SK-N-SH (cell line): ENCODE results near the gene ZNF107. TPM values are rescaled to one million over a fixed set of nuclear protein-coding genes. Genes with fewer than 3 reads are reported as not detected.

Source experiments
- CTCF ChIA-PET: fragments of 300-600, 350-600 bp; formaldehyde crosslinking; extraction: SDS; loops from one replicate; lab custom pipeline; 2021; lab: Yijun Ruan, JAX
- POLR2A ChIA-PET: fragments of 350-600 bp; sonication (Branson Sonifier 250); formaldehyde crosslinking; extraction: SDS; loops from one replicate; lab custom pipeline; 2020; ENCODE audit warnings: antibody characterized with exemption, inconsistent platforms; lab: Yijun Ruan, JAX
- DNase-seq: peaks from one replicate; pipeline ENCODE4 v3.0.0; 2012
- H2AFZ ChIP-seq: fragments of 200-600 bp; sonication (generic); 2 replicates; pipeline ENCODE4 v1.8.1; 2016; ENCODE audit warnings: antibody characterized with exemption, mild to moderate bottlenecking, low read depth
- H3F3A ChIP-seq: fragments of 200-600 bp; sonication (generic); replicated peaks from 2 replicates; pipeline ENCODE3; 2016; ENCODE audit warnings: antibody characterized with exemption, mild to moderate bottlenecking; ENCODE audit not compliant: insufficient read depth
- H3K27ac ChIP-seq, 2 experiments: fragments of 200-500 bp in 1 of 2; fragments of 200-600 bp in 1 of 2; sonication (Bioruptor generic) in 1 of 2; sonication (generic), shearing (Covaris generic) in 1 of 2; 2 replicates each; pipeline versions ENCODE4 v1.5.1 to v1.6.1; 2014 to 2016; ENCODE audit warnings: low read depth in 2 of 2, inconsistent platforms in 1 of 2, low read length in 1 of 2, mild to moderate bottlenecking in 1 of 2, mixed read lengths in 1 of 2
- H3K27me3 ChIP-seq: fragments of 200-600 bp; sonication (generic), shearing (Covaris generic); 2 replicates; pipeline ENCODE4 v1.6.1; 2016; ENCODE audit warnings: mixed run types; ENCODE audit not compliant: insufficient read depth
- H3K36me3 ChIP-seq, 2 experiments: fragments of 200-500 bp in 1 of 2; fragments of 200-600 bp in 1 of 2; sonication (Bioruptor generic) in 1 of 2; sonication (generic) in 1 of 2; replicated peaks in 1 of 2; 2 replicates each; pipeline versions ENCODE3 to v1.5.1; 2014 to 2016; ENCODE audit warnings: low read length in 1 of 2, mild to moderate bottlenecking in 1 of 2; ENCODE audit not compliant: insufficient read depth in 2 of 2, control insufficient read depth in 1 of 2
- H3K4me1 ChIP-seq, 2 experiments: fragments of 200-500 bp in 1 of 2; fragments of 200-600 bp in 1 of 2; sonication (Bioruptor generic) in 1 of 2; sonication (generic), shearing (Covaris generic) in 1 of 2; 2 replicates each; pipeline versions ENCODE4 v1.5.1 to v1.6.1; 2014 to 2016; ENCODE audit warnings: low read depth in 1 of 2, low read length in 1 of 2, mixed run types in 1 of 2; ENCODE audit not compliant: insufficient read depth in 2 of 2, control insufficient read depth in 1 of 2
- H3K4me2 ChIP-seq: fragments of 200-600 bp; sonication (generic), shearing (Covaris generic); 2 replicates; pipeline ENCODE4 v1.6.1; 2017; ENCODE audit warnings: mixed run types
- H3K4me3 ChIP-seq, 2 experiments: fragments of 200-500 bp in 1 of 2; fragments of 200-600 bp in 1 of 2; sonication (Bioruptor generic) in 1 of 2; sonication (generic), shearing (Covaris generic) in 1 of 2; 2 replicates each; pipeline versions ENCODE4 v1.5.1 to v1.8.1; 2014 to 2016; ENCODE audit warnings: low read depth in 2 of 2, inconsistent platforms in 1 of 2, low read length in 1 of 2, mild to moderate bottlenecking in 1 of 2, mixed read lengths in 1 of 2, moderate library complexity in 1 of 2
- H3K79me2 ChIP-seq: fragments of 200-600 bp; sonication (generic); 2 replicates; pipeline ENCODE4 v1.8.1; 2017; ENCODE audit warnings: mild to moderate bottlenecking; ENCODE audit not compliant: insufficient read depth
- H3K9ac ChIP-seq: fragments of 200-600 bp; sonication (generic); 2 replicates; pipeline ENCODE4 v1.6.1; 2017; ENCODE audit warnings: mixed run types
- H3K9me2 ChIP-seq: fragments of 200-600 bp; sonication (generic); 2 replicates; pipeline ENCODE4 v1.6.1; 2017; ENCODE audit warnings: mixed run types
- H3K9me3 ChIP-seq: fragments of 200-600 bp; sonication (generic); 2 replicates; pipeline ENCODE4 v1.6.1; 2017; ENCODE audit warnings: mixed run types, mild to moderate bottlenecking, moderate library complexity
- H4K20me1 ChIP-seq: fragments of 200-600 bp; sonication (generic); 2 replicates; pipeline ENCODE4 v1.6.1; 2017; ENCODE audit warnings: mild to moderate bottlenecking, mixed run types; ENCODE audit not compliant: insufficient read depth
- CHD2 ChIP-seq: fragments of 150-350 bp; IDR thresholded peaks from 2 replicates; pipeline ENCODE4 v1.6.1; 2018; ENCODE audit warnings: low read length; ENCODE audit not compliant: partially characterized antibody
- ELF1 ChIP-seq: IDR thresholded peaks from 2 replicates; pipeline ENCODE4 v1.4.0; 2012
- EZH2phosphoT487 ChIP-seq: fragments of 200-600 bp; sonication (generic); IDR thresholded peaks from 2 replicates; pipeline ENCODE4 v1.6.1; 2017; ENCODE audit warnings: low read depth, mixed run types, mild to moderate bottlenecking, antibody characterized with exemption, moderate library complexity, borderline replicate concordance
- GABPA ChIP-seq: IDR thresholded peaks from 2 replicates; pipeline ENCODE4 v1.4.0; 2012; ENCODE audit warnings: low read depth, mild to moderate bottlenecking
- JUND ChIP-seq: IDR thresholded peaks from 2 replicates; pipeline ENCODE4 v1.4.0; 2012
- MXI1 ChIP-seq: IDR thresholded peaks from 2 replicates; pipeline ENCODE4 v1.6.1; 2012; ENCODE audit warnings: mild to moderate bottlenecking, low read depth, low read length, improper control_type of control experiment
- NFIC ChIP-seq: IDR thresholded peaks from 2 replicates; pipeline ENCODE4 v1.4.0; 2012; ENCODE audit warnings: borderline replicate concordance
- RCOR1 ChIP-seq: fragments of 150-350 bp; IDR thresholded peaks from 2 replicates; pipeline ENCODE4 v1.6.1; 2017; ENCODE audit warnings: antibody characterized with exemption, low read length
- RXRA ChIP-seq: IDR thresholded peaks from 2 replicates; pipeline ENCODE4 v1.4.0; 2012; ENCODE audit warnings: low read depth, mild to moderate bottlenecking, borderline replicate concordance
- TCF12 ChIP-seq: IDR thresholded peaks from 2 replicates; pipeline ENCODE4 v1.4.0; 2012
- YY1 ChIP-seq: IDR thresholded peaks from 2 replicates; pipeline ENCODE4 v1.4.0; 2012; ENCODE audit warnings: low read depth, mild to moderate bottlenecking
- WGBS: methylation state at CpG from one replicate; pipeline ENCODE4 v1.1.6; 2017; ENCODE audit warnings: low lambda C conversion rate; 5-methylcytosine and 5-hydroxymethylcytosine counted together
- polyA plus RNA-seq, 3 experiments: library from polyadenylated mRNA; depleted of rRNA; stranded (reverse); fragments of >200 nt; gene quantifications; 2 replicates each; pipeline ENCODE4 v1.2.3, GENCODE V29; 2012
- TF ChIP-seq, protein P1 (sequence below): fragments of 200-600 bp; sonication (generic); IDR thresholded peaks from 2 replicates; pipeline ENCODE4 v1.6.1; 2017; ENCODE audit warnings: antibody characterized with exemption, mild to moderate bottlenecking, moderate library complexity
- TF ChIP-seq, protein P2 (sequence below): IDR thresholded peaks from 2 replicates; pipeline ENCODE4 v1.4.0; 2012; ENCODE audit warnings: low read depth, borderline replicate concordance
- TF ChIP-seq, protein P3 (sequence below): IDR thresholded peaks from 2 replicates; pipeline ENCODE4 v1.4.0; 2012; ENCODE audit warnings: low read depth
- TF ChIP-seq, protein P4 (sequence below): fragments of 150-350 bp; IDR thresholded peaks from 2 replicates; pipeline ENCODE4 v1.6.1; 2016; ENCODE audit warnings: mild to moderate bottlenecking, low read depth, low read length
- TF ChIP-seq, protein P5 (sequence below): IDR thresholded peaks from 2 replicates; pipeline ENCODE4 v1.6.1; 2012; ENCODE audit warnings: mild to moderate bottlenecking, low read depth, low read length, moderate library complexity
- TF ChIP-seq, protein P6 (sequence below): fragments of 150-350 bp; IDR thresholded peaks from 2 replicates; pipeline ENCODE4 v1.6.1; 2017; ENCODE audit warnings: antibody characterized with exemption, low read length, low read depth, borderline replicate concordance

Gene ZNF107
- polyA plus RNA-seq, 1 of the 3 experiments (the other 2 are of a cell fraction): 2.0 TPM

DNA sequence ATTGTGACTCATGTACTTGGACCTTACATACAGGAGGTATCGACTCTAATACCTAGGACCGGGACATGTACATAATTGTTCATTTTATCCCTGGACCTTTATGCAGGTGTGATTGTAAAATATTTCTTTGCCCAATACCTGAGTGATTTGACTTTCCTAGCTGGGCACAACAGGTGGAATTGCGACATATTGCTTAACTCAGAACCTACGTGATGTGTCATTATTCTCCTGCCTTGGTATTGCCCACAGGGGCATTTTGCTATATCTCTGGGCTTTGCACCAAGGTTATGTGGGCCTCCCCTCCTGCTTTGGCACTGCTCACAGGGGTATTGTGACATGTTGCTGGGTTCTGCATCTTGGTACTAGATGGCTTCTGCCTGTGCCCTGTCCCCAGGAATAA lies 23.9 kb upstream of the ZNF107 start (continued):
- no peak for TF ChIP-seq CHD2

DNA sequence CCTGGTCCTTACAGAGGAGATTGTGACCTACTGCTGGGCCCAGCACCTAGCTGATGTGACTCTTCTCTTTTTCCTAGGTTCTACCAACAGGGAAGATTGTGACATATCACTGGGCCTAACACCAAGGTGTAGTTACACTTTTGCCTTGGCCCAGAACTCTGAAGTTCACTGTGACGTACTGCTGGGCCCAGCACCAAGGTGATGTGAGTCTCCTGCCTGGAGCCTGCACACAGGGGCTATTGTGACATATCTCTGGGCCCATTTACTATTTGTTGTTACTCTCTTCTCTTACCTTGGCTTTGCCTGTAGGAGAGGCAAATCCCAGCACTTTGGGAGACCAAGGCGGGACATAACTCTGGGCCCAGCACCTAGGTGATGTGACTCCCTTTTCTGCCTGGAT lies 23.1 kb upstream of the ZNF107 start:
- Histone ChIP-seq H3K4me2 (no peak overlapping the region), H3K4me3 (no peak overlapping the region)
- 42% methylated on average over 2 of the region's 2 CpGs for WGBS
- TF ChIP-seq CHD2 (no peak), NFIC (no peak), MXI1 (no peak), EZH2phosphoT487 (no peak), YY1 (no peak), RXRA (no peak), JUND (no peak), TCF12 (no peak), GABPA (no peak)
- TF ChIP-seq, protein P1, sequence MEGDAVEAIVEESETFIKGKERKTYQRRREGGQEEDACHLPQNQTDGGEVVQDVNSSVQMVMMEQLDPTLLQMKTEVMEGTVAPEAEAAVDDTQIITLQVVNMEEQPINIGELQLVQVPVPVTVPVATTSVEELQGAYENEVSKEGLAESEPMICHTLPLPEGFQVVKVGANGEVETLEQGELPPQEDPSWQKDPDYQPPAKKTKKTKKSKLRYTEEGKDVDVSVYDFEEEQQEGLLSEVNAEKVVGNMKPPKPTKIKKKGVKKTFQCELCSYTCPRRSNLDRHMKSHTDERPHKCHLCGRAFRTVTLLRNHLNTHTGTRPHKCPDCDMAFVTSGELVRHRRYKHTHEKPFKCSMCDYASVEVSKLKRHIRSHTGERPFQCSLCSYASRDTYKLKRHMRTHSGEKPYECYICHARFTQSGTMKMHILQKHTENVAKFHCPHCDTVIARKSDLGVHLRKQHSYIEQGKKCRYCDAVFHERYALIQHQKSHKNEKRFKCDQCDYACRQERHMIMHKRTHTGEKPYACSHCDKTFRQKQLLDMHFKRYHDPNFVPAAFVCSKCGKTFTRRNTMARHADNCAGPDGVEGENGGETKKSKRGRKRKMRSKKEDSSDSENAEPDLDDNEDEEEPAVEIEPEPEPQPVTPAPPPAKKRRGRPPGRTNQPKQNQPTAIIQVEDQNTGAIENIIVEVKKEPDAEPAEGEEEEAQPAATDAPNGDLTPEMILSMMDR: no peak
- TF ChIP-seq, protein P2, sequence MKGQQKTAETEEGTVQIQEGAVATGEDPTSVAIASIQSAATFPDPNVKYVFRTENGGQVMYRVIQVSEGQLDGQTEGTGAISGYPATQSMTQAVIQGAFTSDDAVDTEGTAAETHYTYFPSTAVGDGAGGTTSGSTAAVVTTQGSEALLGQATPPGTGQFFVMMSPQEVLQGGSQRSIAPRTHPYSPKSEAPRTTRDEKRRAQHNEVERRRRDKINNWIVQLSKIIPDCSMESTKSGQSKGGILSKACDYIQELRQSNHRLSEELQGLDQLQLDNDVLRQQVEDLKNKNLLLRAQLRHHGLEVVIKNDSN: no peak
- TF ChIP-seq, protein P3, sequence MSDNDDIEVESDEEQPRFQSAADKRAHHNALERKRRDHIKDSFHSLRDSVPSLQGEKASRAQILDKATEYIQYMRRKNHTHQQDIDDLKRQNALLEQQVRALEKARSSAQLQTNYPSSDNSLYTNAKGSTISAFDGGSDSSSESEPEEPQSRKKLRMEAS: no peak
- TF ChIP-seq, all 33 proteins: peak for 0
- H2AFZ ChIP-seq: no peak overlapping the region
- H4K20me1 ChIP-seq: no peaks in the 10 kb centered on the region
- no peaks in the 10 kb centered on the region for H3K9me3 ChIP-seq
- H3K27ac ChIP-seq: no peak overlapping the region
- H3K9ac ChIP-seq: no peak overlapping the region
- H3K36me3 ChIP-seq: no peaks in the 10 kb centered on the region
- no peaks in the 10 kb centered on the region for H3F3A ChIP-seq
- CTCF ChIA-PET: no interaction called here
- no peaks in the 10 kb centered on the region for H3K4me1 ChIP-seq
- H3K9me2 ChIP-seq: no peaks in the 10 kb centered on the region
- no peak for DNase-seq
- no peaks in the 10 kb centered on the region for H3K27me3 ChIP-seq
- POLR2A ChIA-PET: no interaction called here
- H3K79me2 ChIP-seq: no peaks in the 10 kb centered on the region

DNA sequence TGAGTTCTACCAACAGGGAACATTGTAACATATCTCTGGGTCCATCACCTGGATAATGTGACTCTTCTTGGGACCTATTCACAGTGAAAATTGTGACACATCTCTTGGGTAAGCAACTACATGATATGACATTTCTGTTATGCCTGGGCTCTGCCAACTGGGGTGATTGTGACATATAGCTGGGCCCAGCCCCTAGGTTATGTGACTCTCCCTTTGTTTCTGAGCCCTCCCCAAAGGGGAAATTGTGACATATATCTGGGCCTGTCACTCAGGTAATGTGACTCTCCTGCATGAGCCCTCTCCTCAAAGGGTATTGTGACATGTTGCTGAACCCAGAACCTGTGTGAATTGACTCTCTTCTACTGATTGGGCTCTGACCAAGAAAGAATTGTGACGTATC lies 22.4 kb upstream of the ZNF107 start:
- H3K27ac ChIP-seq: no peak overlapping the region
- no peaks in the 10 kb centered on the region for H4K20me1 ChIP-seq
- ChIA-PET POLR2A (no interaction called here), CTCF (no interaction called here)
- 5% methylated on average over 1 of the region's 1 CpG for WGBS
- no peaks in the 10 kb centered on the region for H3K79me2 ChIP-seq
- DNase-seq: no peak
- no peaks in the 10 kb centered on the region for H3F3A ChIP-seq
- H3K4me1 ChIP-seq: no peaks in the 10 kb centered on the region
- H3K4me3 ChIP-seq: no peak overlapping the region
- H3K9me3 ChIP-seq: no peaks in the 10 kb centered on the region
- H3K27me3 ChIP-seq: no peaks in the 10 kb centered on the region
- H3K9ac ChIP-seq: no peak overlapping the region
- no peak overlapping the region for H3K4me2 ChIP-seq
- no peak overlapping the region for H2AFZ ChIP-seq
- H3K9me2 ChIP-seq: no peaks in the 10 kb centered on the region
- H3K36me3 ChIP-seq: no peaks in the 10 kb centered on the region
- TF ChIP-seq, protein P2: no peak
- TF ChIP-seq, protein P4, sequence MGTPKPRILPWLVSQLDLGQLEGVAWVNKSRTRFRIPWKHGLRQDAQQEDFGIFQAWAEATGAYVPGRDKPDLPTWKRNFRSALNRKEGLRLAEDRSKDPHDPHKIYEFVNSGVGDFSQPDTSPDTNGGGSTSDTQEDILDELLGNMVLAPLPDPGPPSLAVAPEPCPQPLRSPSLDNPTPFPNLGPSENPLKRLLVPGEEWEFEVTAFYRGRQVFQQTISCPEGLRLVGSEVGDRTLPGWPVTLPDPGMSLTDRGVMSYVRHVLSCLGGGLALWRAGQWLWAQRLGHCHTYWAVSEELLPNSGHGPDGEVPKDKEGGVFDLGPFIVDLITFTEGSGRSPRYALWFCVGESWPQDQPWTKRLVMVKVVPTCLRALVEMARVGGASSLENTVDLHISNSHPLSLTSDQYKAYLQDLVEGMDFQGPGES: no peak
- TF ChIP-seq, protein P5, sequence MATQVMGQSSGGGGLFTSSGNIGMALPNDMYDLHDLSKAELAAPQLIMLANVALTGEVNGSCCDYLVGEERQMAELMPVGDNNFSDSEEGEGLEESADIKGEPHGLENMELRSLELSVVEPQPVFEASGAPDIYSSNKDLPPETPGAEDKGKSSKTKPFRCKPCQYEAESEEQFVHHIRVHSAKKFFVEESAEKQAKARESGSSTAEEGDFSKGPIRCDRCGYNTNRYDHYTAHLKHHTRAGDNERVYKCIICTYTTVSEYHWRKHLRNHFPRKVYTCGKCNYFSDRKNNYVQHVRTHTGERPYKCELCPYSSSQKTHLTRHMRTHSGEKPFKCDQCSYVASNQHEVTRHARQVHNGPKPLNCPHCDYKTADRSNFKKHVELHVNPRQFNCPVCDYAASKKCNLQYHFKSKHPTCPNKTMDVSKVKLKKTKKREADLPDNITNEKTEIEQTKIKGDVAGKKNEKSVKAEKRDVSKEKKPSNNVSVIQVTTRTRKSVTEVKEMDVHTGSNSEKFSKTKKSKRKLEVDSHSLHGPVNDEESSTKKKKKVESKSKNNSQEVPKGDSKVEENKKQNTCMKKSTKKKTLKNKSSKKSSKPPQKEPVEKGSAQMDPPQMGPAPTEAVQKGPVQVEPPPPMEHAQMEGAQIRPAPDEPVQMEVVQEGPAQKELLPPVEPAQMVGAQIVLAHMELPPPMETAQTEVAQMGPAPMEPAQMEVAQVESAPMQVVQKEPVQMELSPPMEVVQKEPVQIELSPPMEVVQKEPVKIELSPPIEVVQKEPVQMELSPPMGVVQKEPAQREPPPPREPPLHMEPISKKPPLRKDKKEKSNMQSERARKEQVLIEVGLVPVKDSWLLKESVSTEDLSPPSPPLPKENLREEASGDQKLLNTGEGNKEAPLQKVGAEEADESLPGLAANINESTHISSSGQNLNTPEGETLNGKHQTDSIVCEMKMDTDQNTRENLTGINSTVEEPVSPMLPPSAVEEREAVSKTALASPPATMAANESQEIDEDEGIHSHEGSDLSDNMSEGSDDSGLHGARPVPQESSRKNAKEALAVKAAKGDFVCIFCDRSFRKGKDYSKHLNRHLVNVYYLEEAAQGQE: no peak
- TF ChIP-seq, protein P6, sequence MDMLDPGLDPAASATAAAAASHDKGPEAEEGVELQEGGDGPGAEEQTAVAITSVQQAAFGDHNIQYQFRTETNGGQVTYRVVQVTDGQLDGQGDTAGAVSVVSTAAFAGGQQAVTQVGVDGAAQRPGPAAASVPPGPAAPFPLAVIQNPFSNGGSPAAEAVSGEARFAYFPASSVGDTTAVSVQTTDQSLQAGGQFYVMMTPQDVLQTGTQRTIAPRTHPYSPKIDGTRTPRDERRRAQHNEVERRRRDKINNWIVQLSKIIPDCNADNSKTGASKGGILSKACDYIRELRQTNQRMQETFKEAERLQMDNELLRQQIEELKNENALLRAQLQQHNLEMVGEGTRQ: no peak
- TF ChIP-seq RCOR1 (no peak), CHD2 (no peak), TCF12 (no peak), ELF1 (no peak)
- TF ChIP-seq, protein P3: no peak
